A549 (cell line): ENCODE data around the gene ATP1A4. TPM values are rescaled to one million over a fixed set of nuclear protein-coding genes. Genes with fewer than 3 reads are reported as not detected.

ENCODE experiments used
- ATAC-seq, 2 experiments: fragments of 200-7000 bp in 1 of 2; fragments of >200 bp in 1 of 2; cut with Nextera tagmentation in 1 of 2; cut with Tn5 transposase in 1 of 2; 3 replicates each; pipeline versions ENCODE4 v1.8.0 to v1.9.1; 2018 to 2020; ENCODE audit warnings: mild to moderate bottlenecking in 1 of 2, moderate library complexity in 1 of 2
- CTCF ChIA-PET: fragments of 300-600 bp; sonication (Branson Sonifier 250); formaldehyde crosslinking; extraction: SDS; loops from one replicate; lab custom pipeline; 2021; ENCODE audit warnings: antibody characterized with exemption, inconsistent platforms; lab: Yijun Ruan, JAX
- POLR2A ChIA-PET: fragments of 350-600 bp; formaldehyde crosslinking; extraction: SDS; loops from one replicate; lab custom pipeline; 2021; ENCODE audit warnings: antibody characterized with exemption, inconsistent platforms; lab: Yijun Ruan, JAX
- DNase-seq, 2 experiments: peaks; one replicate each; pipeline versions ENCODE4 v3.0.0 to v3.0.0-alpha.2; 2011 to 2016; ENCODE audit warnings: low read depth in 1 of 2, low spot score in 1 of 2
- FAIRE-seq: peaks from 2 replicates; lab custom pipeline; 2011; peaks lifted over from hg19 to GRCh38; lab: Jason Lieb, UNC
- H3K27ac ChIP-seq, 2 experiments: fragments of >200 bp; sonication (Bioruptor Twin); formaldehyde crosslinking; 3 replicates each; pipeline ENCODE4 v1.5.1; 2016 to 2017
- H3K4me1 ChIP-seq: fragments of >200 bp; sonication (Bioruptor Twin); formaldehyde crosslinking; 3 replicates; pipeline ENCODE4 v1.6.1; 2016
- H3K4me2 ChIP-seq: fragments of >200 bp; sonication (Bioruptor Twin); formaldehyde crosslinking; 3 replicates; pipeline ENCODE4 v1.6.1; 2016
- H3K4me3 ChIP-seq: fragments of >200 bp; sonication (Bioruptor Twin); formaldehyde crosslinking; 3 replicates; pipeline ENCODE4 v1.5.1; 2016
- H3K9me3 ChIP-seq: fragments of >200 bp; sonication (Bioruptor Twin); formaldehyde crosslinking; 3 replicates; pipeline ENCODE4 v1.6.1; 2016
- BHLHE40 ChIP-seq: IDR thresholded peaks from 2 replicates; pipeline ENCODE4 v1.6.1; 2012; ENCODE audit warnings: low read depth, low read length, inconsistent platforms
- CBX2 ChIP-seq: fragments of 200-600 bp; sonication (generic); IDR thresholded peaks from 2 replicates; pipeline ENCODE4 v1.6.1; 2016; ENCODE audit warnings: low read depth, mild to moderate bottlenecking, borderline replicate concordance
- CBX8 ChIP-seq: fragments of 200-600 bp; sonication (generic); IDR thresholded peaks from 2 replicates; pipeline ENCODE4 v1.6.1; 2016
- CEBPB ChIP-seq, 2 experiments: fragments of >200 bp in 1 of 2; sonication (Bioruptor Twin) in 1 of 2; formaldehyde crosslinking in 1 of 2; IDR thresholded peaks; 2 replicates each; pipeline ENCODE4 v1.6.1; 2012 to 2016
- EHF ChIP-seq: fragments of 250-450 bp; sonication (Bioruptor Pico); IDR thresholded peaks from 2 replicates; pipeline ENCODE4 v1.5.0; 2020; ENCODE audit warnings: mild to moderate bottlenecking
- EHMT2 ChIP-seq: fragments of 200-600 bp; sonication (generic); IDR thresholded peaks from 2 replicates; pipeline ENCODE4 v1.6.1; 2016; ENCODE audit warnings: antibody characterized with exemption, low read depth, mild to moderate bottlenecking, moderate library complexity
- ESRRA ChIP-seq: fragments of 150-350 bp; IDR thresholded peaks from 2 replicates; pipeline ENCODE4 v1.6.1; 2014; ENCODE audit warnings: mild to moderate bottlenecking, low read length, borderline replicate concordance
- FOSL2 ChIP-seq, 2 experiments: fragments of 450-650 bp in 1 of 2; fragments of >200 bp in 1 of 2; sonication (Bioruptor Twin) in 1 of 2; formaldehyde crosslinking; IDR thresholded peaks; 2 replicates each; pipeline versions ENCODE4 v1.5.0 to v1.6.1; 2016 to 2020; ENCODE audit warnings: mild to moderate bottlenecking in 1 of 2, moderate library complexity in 1 of 2
- HOXB13 ChIP-seq: fragments of 250-450 bp; sonication (Bioruptor Pico); IDR thresholded peaks from 2 replicates; pipeline ENCODE4 v1.5.0; 2020; ENCODE audit warnings: low read depth, mild to moderate bottlenecking, moderate library complexity
- JUN ChIP-seq, 2 experiments: fragments of >200 bp; sonication (Bioruptor Twin); formaldehyde crosslinking; IDR thresholded peaks; 2 replicates in 1 of 2; 3 replicates in 1 of 2; pipeline ENCODE4 v1.6.1; 2016 to 2017
- JUNB ChIP-seq: fragments of >200 bp; sonication (Bioruptor Twin); formaldehyde crosslinking; IDR thresholded peaks from 2 replicates; pipeline ENCODE4 v1.6.1; 2016
- KDM1A ChIP-seq: fragments of 200-600 bp; sonication (generic); IDR thresholded peaks from 2 replicates; pipeline ENCODE4 v1.6.1; 2016; ENCODE audit warnings: low read depth, mild to moderate bottlenecking
- KDM5A ChIP-seq: fragments of 200-600 bp; sonication (generic); IDR thresholded peaks from 2 replicates; pipeline ENCODE4 v1.6.1; 2016; ENCODE audit warnings: antibody characterized with exemption, mild to moderate bottlenecking
- MAFK ChIP-seq: fragments of 450-650 bp; IDR thresholded peaks from 2 replicates; pipeline ENCODE4 v1.6.1; 2014; ENCODE audit not compliant: partially characterized antibody
- MAZ ChIP-seq: fragments of 150-350 bp; IDR thresholded peaks from 2 replicates; pipeline ENCODE4 v1.6.1; 2014; ENCODE audit warnings: antibody characterized with exemption, low read depth, low read length, borderline replicate concordance
- NFE2L2 ChIP-seq: fragments of 150-350 bp; conservative IDR thresholded peaks from 2 replicates; pipeline ENCODE4 v1.6.1; 2014; ENCODE audit warnings: low read length
- NR3C1 ChIP-seq: fragments of >200 bp; sonication (Bioruptor Twin); formaldehyde crosslinking; IDR thresholded peaks from 3 replicates; pipeline ENCODE4 v1.6.1; 2017
- POLR2A ChIP-seq: IDR thresholded peaks from 2 replicates; pipeline ENCODE4 v1.6.1; 2012; ENCODE audit warnings: mild to moderate bottlenecking, low read length
- RAD21 ChIP-seq, 2 experiments: fragments of >200 bp in 1 of 2; sonication (Bioruptor Twin) in 1 of 2; formaldehyde crosslinking in 1 of 2; IDR thresholded peaks in 1 of 2; conservative IDR thresholded peaks in 1 of 2; 2 replicates in 1 of 2; 3 replicates in 1 of 2; pipeline ENCODE4 v1.6.1; 2012 to 2018; ENCODE audit warnings: inconsistent platforms in 1 of 2
- RARB ChIP-seq: fragments of 250-450 bp; sonication (Bioruptor Pico); IDR thresholded peaks from 2 replicates; pipeline ENCODE4 v1.8.0; 2021; ENCODE audit warnings: mild to moderate bottlenecking, moderate library complexity
- REST ChIP-seq: fragments of 200-600 bp; sonication (generic); IDR thresholded peaks from 2 replicates; pipeline ENCODE4 v1.6.1; 2016; ENCODE audit warnings: antibody characterized with exemption, mild to moderate bottlenecking, moderate library complexity
- TP53 ChIP-seq: fragments of 250-450 bp; sonication (Bioruptor Pico); IDR thresholded peaks from 2 replicates; pipeline ENCODE4 v1.5.0; 2021; ENCODE audit warnings: mild to moderate bottlenecking, moderate library complexity
- ZFP36 ChIP-seq: fragments of 450-650 bp; IDR thresholded peaks from 2 replicates; pipeline ENCODE4 v1.6.1; 2014; ENCODE audit warnings: borderline replicate concordance; ENCODE audit not compliant: partially characterized antibody
- WGBS: methylation state at CpG from one replicate; pipeline ENCODE4 v1.1.6; 2017; ENCODE audit errors: missing lambda C conversion rate; 5-methylcytosine and 5-hydroxymethylcytosine counted together
- polyA minus RNA-seq: library from RNA; depleted of rRNA, polyadenylated mRNA; stranded (reverse); fragments of >200 nt; gene quantifications from 2 replicates; pipeline ENCODE4 v1.2.3, GENCODE V29; 2011; rRNA and poly(A)+ RNA removed
- polyA plus RNA-seq, 4 experiments: library from polyadenylated mRNA; depleted of rRNA in 3 of 4; stranded (reverse); fragments of >200 nt; fragmentation: RNase III in 1 of 4; extraction: RNeasy Plus Mini Kit Qiagen cat#74134 plus additional on column Dnase treatment in 1 of 4; gene quantifications; 2 replicates in 3 of 4; 3 replicates in 1 of 4; pipeline ENCODE4 v1.2.3, GENCODE V29; 2011 to 2017
- TF ChIP-seq, protein P1 (sequence below): fragments of 150-350 bp; IDR thresholded peaks from 2 replicates; pipeline ENCODE4 v1.6.1; 2014; ENCODE audit warnings: low read depth, mild to moderate bottlenecking, low read length
- TF ChIP-seq, protein P2 (sequence below): IDR thresholded peaks from 2 replicates; pipeline ENCODE4 v1.6.1; 2012; ENCODE audit warnings: low read depth, borderline replicate concordance

Gene ATP1A4
- polyA plus RNA-seq (2011; rRNA removed) (not detected in 2 replicates), polyA plus RNA-seq (2017; fragmentation: RNase III; extraction: RNeasy Plus Mini Kit Qiagen cat#74134 plus additional on column Dnase treatment) (not detected in 3 replicates), polyA minus RNA-seq (not detected in 2 replicates)
- polyA plus RNA-seq (2012; cell fraction: cytosol; rRNA removed), result not detected in 2 replicates
- not detected in 2 replicates for polyA plus RNA-seq (2012; cell fraction: nucleus; rRNA removed)

- TF ChIP-seq ZFP36 (no peak), CBX8 (no peak), TP53 (no peak), NFE2L2 (no peak), CEBPB (IDR thresholded peaks at IDR 0.05) (no peak)
- no peak for FAIRE-seq
Observed at GRCh38 chr1:160151303-160151702, at the start of gene ATP1A4. TSS of gene ATP1A4 (plus strand) at chr1:160151603. CDS start at chr1:160152041, 438 bp downstream.

DNA sequence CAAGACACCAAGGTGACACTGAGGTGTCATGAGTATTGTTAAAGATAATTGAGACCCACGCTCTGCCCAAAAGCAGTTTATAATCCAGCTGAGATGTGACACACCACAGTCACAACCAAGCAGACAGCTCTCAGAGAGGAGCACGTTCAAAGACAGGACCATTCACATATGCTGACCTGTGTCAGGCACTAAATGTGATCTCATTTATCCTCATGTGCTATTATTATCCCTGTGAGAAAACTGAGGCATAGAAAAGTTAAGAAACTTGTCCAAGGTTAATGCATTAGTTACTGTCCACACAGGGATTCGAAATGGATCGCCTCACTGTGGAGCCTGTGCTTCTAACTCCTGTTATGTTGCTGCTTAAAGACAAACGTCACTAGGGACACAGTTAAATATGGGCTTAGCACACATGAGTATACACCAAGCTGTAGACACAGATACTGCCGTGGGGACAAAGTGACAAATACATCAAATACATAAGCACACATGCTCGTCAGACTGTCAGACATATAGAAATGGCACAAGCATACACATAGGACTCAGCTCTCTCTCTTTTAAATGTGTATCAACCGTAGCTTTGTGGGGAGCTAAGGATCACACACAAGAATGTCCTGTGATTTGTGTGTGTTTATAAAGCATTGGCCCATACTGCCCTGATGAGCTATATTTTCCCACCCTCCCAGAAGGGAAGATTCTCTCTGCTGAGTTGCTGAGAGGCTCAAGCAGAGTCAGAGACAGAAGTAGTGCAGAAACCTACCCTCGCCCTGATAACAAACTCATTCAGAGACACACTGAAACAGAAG, 49.5 kb upstream of the ATP1A4 start:
- Histone ChIP-seq H3K4me3 (no peak overlapping the region), H3K9me3 (no peaks in the 10 kb centered on the region), H3K27ac (peak overlapping the region; percentile 77 to 84), H3K4me1 (peaks cover 36% of the 10 kb centered on the region)
- CTCF ChIA-PET, result interaction anchor here (0.7 to 12.1 kb wide), 48 partner anchors 10 to 275 kb away, joined by 3 to 222 read pairs (median 6); partner anchors contain the start of genes ATP1A2, CASQ1, DCAF8 and PEA15
- FAIRE-seq, result no peak
- POLR2A ChIA-PET, result interaction anchor here (1.0 to 1.5 kb wide), 3 partner anchors 88 to 161 kb away, joined by 3 to 4 read pairs (median 3); partner anchors contain the start of genes CASQ1 and DCAF8
- no peak for ATAC-seq
- no peak for DNase-seq
- TF ChIP-seq EHF (CRISPR knock-in tag), result no peak
- TF ChIP-seq KDM1A, result no peak
- no peak for TF ChIP-seq BHLHE40
- TF ChIP-seq, all 56 proteins: peak for 0
- H3K4me2 ChIP-seq, result peak overlapping the region; percentile 71; the same call in 2 of the 3 replicates
- WGBS, result 64% methylated on average over 9 of the region's 9 CpGs

More at GRCh38 chr1:160151303-160151702, at the start of gene ATP1A4:
- H3K27ac ChIP-seq, result no peak within 1 kb of the TSS
- H3K4me2 ChIP-seq, result no peak within 1 kb of the TSS
- ATAC-seq (no peak), DNase-seq (no peak)
- POLR2A ChIA-PET, result no interaction called here
- H3K4me1 ChIP-seq, result peaks cover 11% of the 10 kb centered on the region; the same call in 2 of the 3 replicates
- 75% methylated on average over 6 of the region's 6 CpGs for WGBS
- H3K4me3 ChIP-seq, result no peak within 1 kb of the TSS
- no peaks in the 10 kb centered on the region for H3K9me3 ChIP-seq
- CTCF ChIA-PET, result interaction anchor here (1.0 to 1.5 kb wide), 2 partner anchors 11 to 42 kb away, joined by 3 to 5 read pairs; no protein-coding TSS in a partner anchor

- peak overlapping the region; percentile 31 to 52; a peak in 5 of 6 replicates for H3K27ac ChIP-seq
- no peak for ATAC-seq
- H3K4me2 ChIP-seq, result no peak overlapping the region
- ChIA-PET POLR2A (no interaction called here), CTCF (interaction anchor here (1.3 to 12.1 kb wide), 13 partner anchors 17 to 273 kb away, joined by 3 to 222 read pairs (median 60); partner anchors contain the start of genes ATP1A2, CASQ1 and PEA15)
- FAIRE-seq, result no peak
- TF ChIP-seq HOXB13 (CRISPR knock-in tag), result no peak
- TF ChIP-seq JUNB, result no peak
- TF ChIP-seq JUN (IDR thresholded peaks at IDR 0.05), result no peak
- TF ChIP-seq RAD21 (conservative IDR thresholded peaks at IDR 0.05 in 1 of 2, IDR thresholded peaks at IDR 0.05 in 1 of 2), result no peak
- TF ChIP-seq KDM5A, result no peak
- TF ChIP-seq NR3C1, result no peak
- no peak for TF ChIP-seq POLR2A
- TF ChIP-seq FOSL2 (IDR thresholded peaks at IDR 0.05), result no peak
- TF ChIP-seq FOSL2 (CRISPR knock-in tag; IDR thresholded peaks at IDR 0.05), result no peak
- TF ChIP-seq, protein P1, sequence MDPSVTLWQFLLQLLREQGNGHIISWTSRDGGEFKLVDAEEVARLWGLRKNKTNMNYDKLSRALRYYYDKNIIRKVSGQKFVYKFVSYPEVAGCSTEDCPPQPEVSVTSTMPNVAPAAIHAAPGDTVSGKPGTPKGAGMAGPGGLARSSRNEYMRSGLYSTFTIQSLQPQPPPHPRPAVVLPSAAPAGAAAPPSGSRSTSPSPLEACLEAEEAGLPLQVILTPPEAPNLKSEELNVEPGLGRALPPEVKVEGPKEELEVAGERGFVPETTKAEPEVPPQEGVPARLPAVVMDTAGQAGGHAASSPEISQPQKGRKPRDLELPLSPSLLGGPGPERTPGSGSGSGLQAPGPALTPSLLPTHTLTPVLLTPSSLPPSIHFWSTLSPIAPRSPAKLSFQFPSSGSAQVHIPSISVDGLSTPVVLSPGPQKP, result no peak
- TF ChIP-seq EHF (CRISPR knock-in tag), result no peak
- no peak for TF ChIP-seq REST
- TF ChIP-seq EHMT2, result no peak
- no peak for TF ChIP-seq CBX2
- TF ChIP-seq ESRRA, result no peak
- no peak for TF ChIP-seq MAZ
- TF ChIP-seq, protein P2, sequence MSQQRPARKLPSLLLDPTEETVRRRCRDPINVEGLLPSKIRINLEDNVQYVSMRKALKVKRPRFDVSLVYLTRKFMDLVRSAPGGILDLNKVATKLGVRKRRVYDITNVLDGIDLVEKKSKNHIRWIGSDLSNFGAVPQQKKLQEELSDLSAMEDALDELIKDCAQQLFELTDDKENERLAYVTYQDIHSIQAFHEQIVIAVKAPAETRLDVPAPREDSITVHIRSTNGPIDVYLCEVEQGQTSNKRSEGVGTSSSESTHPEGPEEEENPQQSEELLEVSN, result no peak
- TF ChIP-seq MAFK, result no peak
- TF ChIP-seq RARB (CRISPR knock-in tag), result no peak
- no peak overlapping the region for H3K4me3 ChIP-seq
- WGBS, result 68% methylated on average over 6 of the region's 6 CpGs
- no peak for DNase-seq
- H3K9me3 ChIP-seq, result no peaks in the 10 kb centered on the region
- H3K4me1 ChIP-seq, result peaks cover 29% of the 10 kb centered on the region
Observed at GRCh38 chr1:160103658-160104408, 47.6 kb upstream of the ATP1A4 start.
